ENCODE data around the gene APMAP.
"Not testable (repeated sequence)": the region's sequence is repeated elsewhere in the genome, so short reads cannot be mapped to it uniquely, and the experiment has no call there.

DNA sequence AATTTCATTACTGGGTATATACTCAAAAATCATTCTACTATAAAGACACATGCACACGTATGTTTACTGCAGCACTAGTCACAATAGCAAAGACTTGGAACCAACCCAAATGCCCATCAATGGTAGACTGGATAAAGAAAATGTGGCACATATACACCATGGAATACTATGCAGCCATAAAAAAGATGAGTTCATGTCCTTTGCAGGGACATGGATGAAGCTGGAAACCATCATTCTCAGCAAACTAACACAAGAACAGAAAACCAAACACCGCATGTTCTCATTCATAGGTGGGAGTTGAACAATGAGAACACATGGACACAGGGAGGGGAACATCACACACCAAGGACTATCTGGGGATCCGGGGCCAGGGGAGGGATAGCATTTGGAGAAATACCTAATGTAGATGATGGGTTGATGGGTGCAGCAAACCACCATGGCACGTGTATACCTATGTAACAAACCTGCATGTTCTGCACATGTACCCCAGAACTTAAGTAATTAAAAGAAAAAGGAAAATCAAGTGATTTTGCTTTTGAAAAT, 44.1 kb downstream of the APMAP start:
- not testable (repeated sequence) for TF ChIP-seq EZH2 (optimal IDR thresholded peaks at IDR 0.05; ENCODE audit: low read depth, low read length)
- TF ChIP-seq, protein P1, sequence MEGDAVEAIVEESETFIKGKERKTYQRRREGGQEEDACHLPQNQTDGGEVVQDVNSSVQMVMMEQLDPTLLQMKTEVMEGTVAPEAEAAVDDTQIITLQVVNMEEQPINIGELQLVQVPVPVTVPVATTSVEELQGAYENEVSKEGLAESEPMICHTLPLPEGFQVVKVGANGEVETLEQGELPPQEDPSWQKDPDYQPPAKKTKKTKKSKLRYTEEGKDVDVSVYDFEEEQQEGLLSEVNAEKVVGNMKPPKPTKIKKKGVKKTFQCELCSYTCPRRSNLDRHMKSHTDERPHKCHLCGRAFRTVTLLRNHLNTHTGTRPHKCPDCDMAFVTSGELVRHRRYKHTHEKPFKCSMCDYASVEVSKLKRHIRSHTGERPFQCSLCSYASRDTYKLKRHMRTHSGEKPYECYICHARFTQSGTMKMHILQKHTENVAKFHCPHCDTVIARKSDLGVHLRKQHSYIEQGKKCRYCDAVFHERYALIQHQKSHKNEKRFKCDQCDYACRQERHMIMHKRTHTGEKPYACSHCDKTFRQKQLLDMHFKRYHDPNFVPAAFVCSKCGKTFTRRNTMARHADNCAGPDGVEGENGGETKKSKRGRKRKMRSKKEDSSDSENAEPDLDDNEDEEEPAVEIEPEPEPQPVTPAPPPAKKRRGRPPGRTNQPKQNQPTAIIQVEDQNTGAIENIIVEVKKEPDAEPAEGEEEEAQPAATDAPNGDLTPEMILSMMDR (IDR thresholded peaks at IDR 0.05; ENCODE audit: low read length) = not testable (repeated sequence)
